IMR-90 (cell line): ENCODE results near the gene FBXW4. TPM values are rescaled to one million over a fixed set of nuclear protein-coding genes. Genes with fewer than 3 reads are reported as not detected.

ENCODE experiments used
- ATAC-seq: fragments of 200-7000 bp; cut with Tn5 transposase; 2 replicates; pipeline ENCODE4 v1.9.1; 2020; ENCODE audit warnings: low read depth, mild to moderate bottlenecking, moderate library complexity
- BruUV-seq: library from RNA; stranded (reverse); fragments of 400-500 nt; replicated peaks from 2 replicates; lab custom pipeline; 2021; lab: Mats Ljungman, UMichigan
- CTCF ChIA-PET: fragments of 300-600 bp; formaldehyde crosslinking; extraction: SDS; loops from one replicate; lab custom pipeline; 2021; ENCODE audit warnings: antibody characterized with exemption; lab: Yijun Ruan, JAX
- POLR2A ChIA-PET: fragments of 300-600 bp; sonication (Branson Sonifier 250); formaldehyde crosslinking; loops from one replicate; lab custom pipeline; 2022; ENCODE audit warnings: antibody characterized with exemption; ENCODE audit not compliant: unreplicated experiment; lab: Charles Lee
- DNase-seq: peaks from one replicate; pipeline ENCODE4 v3.0.0; 2013
- H2AFZ ChIP-seq: replicated peaks from 2 replicates; pipeline ENCODE3; 2013; ENCODE audit warnings: low read length, mild to moderate bottlenecking; ENCODE audit not compliant: poor library complexity
- H2AK5ac ChIP-seq: 2 replicates; pipeline ENCODE4 v1.6.1; 2013; ENCODE audit warnings: low read depth, low read length, inconsistent platforms
- H2AK9ac ChIP-seq: replicated peaks from 2 replicates; pipeline ENCODE3; 2013; ENCODE audit warnings: mild to moderate bottlenecking, low read depth, low read length, moderate library complexity; ENCODE audit not compliant: poor library complexity
- H2BK120ac ChIP-seq: 2 replicates; pipeline ENCODE4 v1.6.1; 2013; ENCODE audit warnings: low read depth, low read length, inconsistent platforms
- H2BK15ac ChIP-seq: 3 replicates; pipeline ENCODE4 v1.6.1; 2013; ENCODE audit warnings: low read depth, low read length, inconsistent platforms
- H2BK20ac ChIP-seq: 2 replicates; pipeline ENCODE4 v1.6.1; 2013; ENCODE audit warnings: low read depth, mild to moderate bottlenecking, inconsistent platforms, low read length, moderate library complexity
- H2BK5ac ChIP-seq: 2 replicates; pipeline ENCODE4 v1.6.1; 2013; ENCODE audit warnings: mild to moderate bottlenecking, low read depth, low read length, inconsistent platforms; ENCODE audit not compliant: poor library complexity, severe bottlenecking
- H3K14ac ChIP-seq: replicated peaks from 2 replicates; pipeline ENCODE4 v1.6.1; 2013; ENCODE audit warnings: low read depth, low read length, inconsistent platforms
- H3K18ac ChIP-seq: 2 replicates; pipeline ENCODE4 v1.6.1; 2013; ENCODE audit warnings: low read depth, low read length, control low read depth
- H3K23ac ChIP-seq: 2 replicates; pipeline ENCODE4 v1.6.1; 2013; ENCODE audit warnings: low read depth, low read length, inconsistent platforms
- H3K27ac ChIP-seq: 2 replicates; pipeline ENCODE4 v1.5.1; 2013; ENCODE audit warnings: mild to moderate bottlenecking, control low read depth, low read length; ENCODE audit not compliant: insufficient read depth
- H3K27me3 ChIP-seq: 2 replicates; pipeline ENCODE4 v1.6.1; 2013; ENCODE audit warnings: low read length; ENCODE audit not compliant: control insufficient read depth, insufficient read depth
- H3K36me3 ChIP-seq: 2 replicates; pipeline ENCODE4 v1.6.1; 2013; ENCODE audit warnings: low read length, mixed read lengths; ENCODE audit not compliant: control insufficient read depth, insufficient read depth
- H3K4ac ChIP-seq: 2 replicates; pipeline ENCODE4 v1.6.1; 2013; ENCODE audit warnings: low read depth, low read length, inconsistent platforms
- H3K4me1 ChIP-seq: 2 replicates; pipeline ENCODE4 v1.6.1; 2013; ENCODE audit warnings: low read length, mixed read lengths; ENCODE audit not compliant: control insufficient read depth, insufficient read depth
- H3K4me2 ChIP-seq: 2 replicates; pipeline ENCODE4 v1.6.1; 2013; ENCODE audit warnings: low read depth, mild to moderate bottlenecking, control low read depth, low read length, moderate library complexity
- H3K4me3 ChIP-seq: 2 replicates; pipeline ENCODE4 v1.5.1; 2013; ENCODE audit warnings: low read depth, mild to moderate bottlenecking, control low read depth, low read length, moderate library complexity; ENCODE audit not compliant: insufficient read depth
- H3K56ac ChIP-seq: 2 replicates; pipeline ENCODE4 v1.6.1; 2013; ENCODE audit warnings: low read length, inconsistent platforms; ENCODE audit not compliant: insufficient read depth; ENCODE audit errors: extremely low read depth
- H3K79me1 ChIP-seq, 2 experiments: 2 replicates each; pipeline ENCODE4 v1.6.1; 2013; ENCODE audit warnings: low read length in 2 of 2, inconsistent platforms in 1 of 2, low read depth in 1 of 2
- H3K9ac ChIP-seq: 2 replicates; pipeline ENCODE4 v1.6.1; 2013; ENCODE audit warnings: low read depth, low read length, control low read depth
- H3K9me1 ChIP-seq: 2 replicates; pipeline ENCODE4 v1.6.1; 2013; ENCODE audit warnings: low read length, inconsistent platforms; ENCODE audit not compliant: insufficient read depth
- H3K9me3 ChIP-seq: 2 replicates; pipeline ENCODE4 v1.6.1; 2013; ENCODE audit warnings: low read length; ENCODE audit not compliant: control insufficient read depth, insufficient read depth
- H4K20me1 ChIP-seq: 2 replicates; pipeline ENCODE4 v1.6.1; 2013; ENCODE audit warnings: low read length, inconsistent platforms; ENCODE audit not compliant: insufficient read depth
- H4K5ac ChIP-seq: 2 replicates; pipeline ENCODE4 v1.6.1; 2013; ENCODE audit warnings: mild to moderate bottlenecking, low read depth, low read length, control low read depth
- H4K8ac ChIP-seq, 2 experiments: 2 replicates each; pipeline ENCODE4 v1.6.1; 2013; ENCODE audit warnings: low read depth in 2 of 2, low read length in 2 of 2, control low read depth in 1 of 2, inconsistent platforms in 1 of 2
- H4K91ac ChIP-seq: 2 replicates; pipeline ENCODE4 v1.6.1; 2013; ENCODE audit warnings: low read depth, low read length, inconsistent platforms; ENCODE audit not compliant: insufficient read depth
- BHLHE40 ChIP-seq: fragments of 150-350 bp; IDR thresholded peaks from 2 replicates; pipeline ENCODE4 v1.6.1; 2016; ENCODE audit warnings: mild to moderate bottlenecking, low read depth, low read length
- CEBPB ChIP-seq: IDR thresholded peaks from 2 replicates; pipeline ENCODE4 v1.6.1; 2012; ENCODE audit warnings: low read depth, low read length, improper control_type of control experiment
- CHD1 ChIP-seq: IDR thresholded peaks from 2 replicates; pipeline ENCODE4 v1.6.1; 2012; ENCODE audit warnings: low read depth, low read length, improper control_type of control experiment
- FOS ChIP-seq: fragments of 150-350 bp; IDR thresholded peaks from 2 replicates; pipeline ENCODE4 v1.6.1; 2016; ENCODE audit warnings: low read depth, low read length
- MAFK ChIP-seq: IDR thresholded peaks from 2 replicates; pipeline ENCODE4 v1.6.1; 2012; ENCODE audit warnings: low read depth, low read length, improper control_type of control experiment
- MAZ ChIP-seq: IDR thresholded peaks from 2 replicates; pipeline ENCODE4 v1.6.1; 2012; ENCODE audit warnings: low read depth, mild to moderate bottlenecking, low read length, improper control_type of control experiment, moderate library complexity, borderline replicate concordance
- MXI1 ChIP-seq: IDR thresholded peaks from 2 replicates; pipeline ENCODE4 v1.6.1; 2012; ENCODE audit warnings: low read depth, mild to moderate bottlenecking, low read length, moderate library complexity, borderline replicate concordance
- NFE2L2 ChIP-seq: fragments of 150-350 bp; IDR thresholded peaks from 2 replicates; pipeline ENCODE4 v1.6.1; 2016; ENCODE audit warnings: low read depth, mild to moderate bottlenecking, low read length
- POLR2A ChIP-seq: IDR thresholded peaks from 2 replicates; pipeline ENCODE4 v1.6.1; 2012; ENCODE audit warnings: mild to moderate bottlenecking, low read depth, low read length
- RAD21 ChIP-seq: IDR thresholded peaks from 2 replicates; pipeline ENCODE4 v1.6.1; 2012; ENCODE audit warnings: low read length, improper control_type of control experiment
- RCOR1 ChIP-seq: IDR thresholded peaks from 2 replicates; pipeline ENCODE4 v1.6.1; 2012; ENCODE audit warnings: mild to moderate bottlenecking, low read length, improper control_type of control experiment; ENCODE audit not compliant: insufficient replicate concordance
- RFX5 ChIP-seq: IDR thresholded peaks from 2 replicates; pipeline ENCODE4 v1.8.0; 2012; ENCODE audit warnings: low read depth, mild to moderate bottlenecking, low read length, moderate library complexity
- SMC3 ChIP-seq: fragments of 150-350 bp; IDR thresholded peaks from 2 replicates; pipeline ENCODE4 v1.6.1; 2016; ENCODE audit warnings: low read depth, mild to moderate bottlenecking, antibody characterized with exemption, low read length, moderate library complexity
- WGBS, 2 experiments: methylation state at CpG; one replicate each; pipeline versions ENCODE4 v1.1.5 to v1.1.7; 2013; ENCODE audit warnings: missing lambda C conversion rate in 2 of 2; ENCODE audit not compliant: insufficient read length in 1 of 2; ENCODE audit errors: extremely low coverage in 2 of 2; 5-methylcytosine and 5-hydroxymethylcytosine counted together
- dilution Hi-C: fragments of 300-500 bp; cut with HindIII; formaldehyde crosslinking; loops from one replicate; pipeline ENCODE4 v1.14.3; 2018; ENCODE audit warnings: low sequenced_read_pairs; ENCODE audit not compliant: unreplicated experiment
- in situ Hi-C: fragments of 300-500 bp; cut with MboI; formaldehyde crosslinking; loops from 3 replicates; pipeline ENCODE4 v1.14.3; 2019; ENCODE audit warnings: low sequenced_read_pairs, inconsistent platforms, mixed read lengths
- intact Hi-C: fragments of 100-400 bp; cut with micrococcal nuclease; formaldehyde crosslinking; loops from 2 replicates; pipeline ENCODE4 v1.10.0; 2022
- polyA plus RNA-seq, 3 experiments: library from polyadenylated mRNA; depleted of rRNA; stranded (reverse); fragments of >200 nt; gene quantifications; 2 replicates each; pipeline ENCODE4 v1.2.3, GENCODE V29; 2012; ENCODE audit warnings: low replicate concordance in 1 of 3
- total RNA-seq: library from RNA; depleted of rRNA; stranded (reverse); fragments of >200 nt; gene quantifications from 2 replicates; pipeline ENCODE4 v1.2.3, GENCODE V29; 2012
- TF ChIP-seq, protein P1 (sequence below): fragments of 150-350 bp; IDR thresholded peaks from 2 replicates; pipeline ENCODE4 v1.6.1; 2017; ENCODE audit warnings: mild to moderate bottlenecking, antibody characterized with exemption, low read length, low read depth
- TF ChIP-seq, protein P2 (sequence below): conservative IDR thresholded peaks from 2 replicates; pipeline ENCODE4 v1.5.1; 2012; ENCODE audit warnings: mild to moderate bottlenecking, low read depth, low read length, improper control_type of control experiment
- TF ChIP-seq, protein P3 (sequence below): fragments of 150-350 bp; IDR thresholded peaks from 2 replicates; pipeline ENCODE4 v1.6.1; 2016; ENCODE audit warnings: low read depth, mild to moderate bottlenecking, low read length, moderate library complexity, borderline replicate concordance

The FBXW4 gene
- total and polyA plus RNA-seq, 2 of the 4 experiments (the other 2 are of a cell fraction), result 19.3 to 26.7 TPM

DNA sequence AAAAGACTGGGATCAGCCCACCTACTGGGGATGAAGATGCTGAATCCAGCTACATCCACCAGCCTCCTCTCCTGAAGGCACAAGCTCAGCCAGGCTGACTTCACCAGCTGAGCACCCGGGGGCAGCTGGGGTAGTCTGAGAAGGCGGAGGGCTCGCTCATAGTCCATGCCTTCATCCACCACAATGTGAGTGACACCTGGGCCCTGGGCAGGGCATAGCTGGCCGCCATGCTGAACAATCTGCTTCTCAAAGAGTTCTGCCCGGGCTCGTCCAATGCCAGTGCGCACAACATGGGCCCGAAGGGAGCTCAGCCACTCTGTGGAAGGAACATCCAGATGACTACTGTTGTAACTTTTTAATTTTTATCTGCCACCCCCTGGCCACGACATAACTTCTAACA is 109.1 kb downstream of the FBXW4 start:
- no peak overlapping the region for H3K4me2 ChIP-seq
- no peak for ATAC-seq
- H3K36me3 ChIP-seq, result peaks cover 28% of the 10 kb centered on the region; the same call in 1 of the 2 replicates
- no peak overlapping the region for H3K4me3 ChIP-seq
- peaks cover 6% of the 10 kb centered on the region for H3K4me1 ChIP-seq
- no peak overlapping the region for H3K14ac ChIP-seq
- H3K56ac ChIP-seq, result no peak overlapping the region
- H3K9me1 ChIP-seq, result peaks cover 11% of the 10 kb centered on the region
- 100% methylated on average over 3 of the region's 9 CpGs; no CpG with 5 or more reads in 1 of the 2 experiments for WGBS, 2 experiments
- no peak overlapping the region for H2AK9ac ChIP-seq
- peaks cover 21 to 45% of the 10 kb centered on the region in 2 experiments for H3K79me1 ChIP-seq
- H2BK20ac ChIP-seq, result no peak overlapping the region
- H3K18ac ChIP-seq, result no peak overlapping the region
- no peaks in the 10 kb centered on the region for H3K9me3 ChIP-seq
- H4K5ac ChIP-seq, result no peak overlapping the region
- H3K9ac ChIP-seq, result no peak overlapping the region
- no TSS peak for BruUV-seq
- H2AK5ac ChIP-seq, result no peak overlapping the region
- no peak overlapping the region for H4K8ac ChIP-seq
- no peak overlapping the region for H3K23ac ChIP-seq
- no peaks in the 10 kb centered on the region for H4K20me1 ChIP-seq
- intact Hi-C loops, result no loop called here
- ChIA-PET CTCF (no interaction called here), POLR2A (no interaction called here)
- H2BK120ac ChIP-seq, result no peak overlapping the region
- dilution Hi-C loops, result no loop called here
- no peak for TF ChIP-seq MAFK
- TF ChIP-seq NFE2L2, result no peak
- TF ChIP-seq RAD21, result no peak
- TF ChIP-seq SMC3, result no peak
- no peak for TF ChIP-seq MAZ
- TF ChIP-seq RCOR1, result no peak
- TF ChIP-seq, protein P1, sequence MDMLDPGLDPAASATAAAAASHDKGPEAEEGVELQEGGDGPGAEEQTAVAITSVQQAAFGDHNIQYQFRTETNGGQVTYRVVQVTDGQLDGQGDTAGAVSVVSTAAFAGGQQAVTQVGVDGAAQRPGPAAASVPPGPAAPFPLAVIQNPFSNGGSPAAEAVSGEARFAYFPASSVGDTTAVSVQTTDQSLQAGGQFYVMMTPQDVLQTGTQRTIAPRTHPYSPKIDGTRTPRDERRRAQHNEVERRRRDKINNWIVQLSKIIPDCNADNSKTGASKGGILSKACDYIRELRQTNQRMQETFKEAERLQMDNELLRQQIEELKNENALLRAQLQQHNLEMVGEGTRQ, result no peak
- TF ChIP-seq CEBPB, result no peak
- TF ChIP-seq RFX5, result no peak
- no peak for TF ChIP-seq POLR2A
- TF ChIP-seq, protein P2, sequence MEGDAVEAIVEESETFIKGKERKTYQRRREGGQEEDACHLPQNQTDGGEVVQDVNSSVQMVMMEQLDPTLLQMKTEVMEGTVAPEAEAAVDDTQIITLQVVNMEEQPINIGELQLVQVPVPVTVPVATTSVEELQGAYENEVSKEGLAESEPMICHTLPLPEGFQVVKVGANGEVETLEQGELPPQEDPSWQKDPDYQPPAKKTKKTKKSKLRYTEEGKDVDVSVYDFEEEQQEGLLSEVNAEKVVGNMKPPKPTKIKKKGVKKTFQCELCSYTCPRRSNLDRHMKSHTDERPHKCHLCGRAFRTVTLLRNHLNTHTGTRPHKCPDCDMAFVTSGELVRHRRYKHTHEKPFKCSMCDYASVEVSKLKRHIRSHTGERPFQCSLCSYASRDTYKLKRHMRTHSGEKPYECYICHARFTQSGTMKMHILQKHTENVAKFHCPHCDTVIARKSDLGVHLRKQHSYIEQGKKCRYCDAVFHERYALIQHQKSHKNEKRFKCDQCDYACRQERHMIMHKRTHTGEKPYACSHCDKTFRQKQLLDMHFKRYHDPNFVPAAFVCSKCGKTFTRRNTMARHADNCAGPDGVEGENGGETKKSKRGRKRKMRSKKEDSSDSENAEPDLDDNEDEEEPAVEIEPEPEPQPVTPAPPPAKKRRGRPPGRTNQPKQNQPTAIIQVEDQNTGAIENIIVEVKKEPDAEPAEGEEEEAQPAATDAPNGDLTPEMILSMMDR, result no peak
- TF ChIP-seq MXI1, result no peak
- TF ChIP-seq FOS, result no peak
- TF ChIP-seq BHLHE40, result no peak
- TF ChIP-seq, protein P3, sequence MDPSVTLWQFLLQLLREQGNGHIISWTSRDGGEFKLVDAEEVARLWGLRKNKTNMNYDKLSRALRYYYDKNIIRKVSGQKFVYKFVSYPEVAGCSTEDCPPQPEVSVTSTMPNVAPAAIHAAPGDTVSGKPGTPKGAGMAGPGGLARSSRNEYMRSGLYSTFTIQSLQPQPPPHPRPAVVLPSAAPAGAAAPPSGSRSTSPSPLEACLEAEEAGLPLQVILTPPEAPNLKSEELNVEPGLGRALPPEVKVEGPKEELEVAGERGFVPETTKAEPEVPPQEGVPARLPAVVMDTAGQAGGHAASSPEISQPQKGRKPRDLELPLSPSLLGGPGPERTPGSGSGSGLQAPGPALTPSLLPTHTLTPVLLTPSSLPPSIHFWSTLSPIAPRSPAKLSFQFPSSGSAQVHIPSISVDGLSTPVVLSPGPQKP, result no peak
- TF ChIP-seq CHD1, result no peak
- in situ Hi-C loops, result no loop called here
- H4K91ac ChIP-seq, result no peak overlapping the region
- H2BK5ac ChIP-seq, result no peak overlapping the region
- no peak overlapping the region for H3K27ac ChIP-seq
- H3K4ac ChIP-seq, result no peak overlapping the region
- no peak overlapping the region for H2AFZ ChIP-seq
- DNase-seq, result no peak
- H2BK15ac ChIP-seq, result no peak overlapping the region
- no peaks in the 10 kb centered on the region for H3K27me3 ChIP-seq
